ENCODE data around the gene TPM2. TPM values are rescaled to one million over a fixed set of nuclear protein-coding genes. Genes with fewer than 3 reads are reported as not detected.
A peak's percentile ranks its signal among the peaks of the same experiment; 100 is the strongest.

TPM2 gene
- total RNA-seq, 1 donor, result 911 TPM

DNA sequence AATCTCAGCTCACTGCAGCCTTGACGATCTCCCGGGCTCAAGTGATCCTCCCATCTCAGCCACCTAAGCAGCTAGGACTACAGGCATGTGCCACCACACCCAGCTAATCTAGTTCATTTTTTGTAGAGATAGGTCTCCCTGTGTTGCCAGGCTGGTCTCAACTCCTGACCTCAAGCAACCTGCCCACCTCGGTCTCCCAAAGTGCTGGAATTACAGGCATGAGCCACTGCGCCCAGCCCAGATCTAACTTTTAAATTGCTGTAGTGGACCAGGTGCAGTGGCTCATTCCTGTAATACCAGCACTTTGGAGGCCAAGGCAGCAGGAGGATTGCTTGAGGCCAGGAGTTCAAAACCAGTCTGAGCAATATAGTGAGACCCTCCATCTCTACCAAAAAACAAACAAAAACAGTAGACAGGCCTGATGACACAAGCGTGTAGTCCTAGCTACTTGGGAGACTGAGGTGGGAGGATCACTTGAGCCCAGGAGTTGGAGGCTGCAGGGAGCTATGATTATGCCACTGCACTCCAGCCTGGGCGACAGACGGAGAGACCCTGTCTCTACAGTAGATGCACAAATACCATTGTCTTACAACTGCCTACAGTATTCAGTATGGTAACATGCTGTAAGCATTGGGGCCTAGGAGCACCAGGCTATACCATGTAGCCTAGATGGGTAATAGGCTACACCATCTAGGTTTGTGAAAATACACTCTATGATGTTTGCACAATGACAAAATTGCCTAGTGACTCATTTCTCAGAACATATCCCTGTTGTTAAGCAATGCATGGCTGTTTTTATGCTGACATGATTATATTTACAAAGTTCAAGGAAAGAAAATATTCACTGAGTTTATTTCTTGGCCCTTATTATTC, 37.5 kb downstream of the TPM2 start:
- H3K27ac ChIP-seq (ENCODE audit: low read depth, low read length), result peak overlapping the region; percentile 76
- no peak for DNase-seq (ENCODE audit: insufficient read length, low spot score, missing footprints)

DNA sequence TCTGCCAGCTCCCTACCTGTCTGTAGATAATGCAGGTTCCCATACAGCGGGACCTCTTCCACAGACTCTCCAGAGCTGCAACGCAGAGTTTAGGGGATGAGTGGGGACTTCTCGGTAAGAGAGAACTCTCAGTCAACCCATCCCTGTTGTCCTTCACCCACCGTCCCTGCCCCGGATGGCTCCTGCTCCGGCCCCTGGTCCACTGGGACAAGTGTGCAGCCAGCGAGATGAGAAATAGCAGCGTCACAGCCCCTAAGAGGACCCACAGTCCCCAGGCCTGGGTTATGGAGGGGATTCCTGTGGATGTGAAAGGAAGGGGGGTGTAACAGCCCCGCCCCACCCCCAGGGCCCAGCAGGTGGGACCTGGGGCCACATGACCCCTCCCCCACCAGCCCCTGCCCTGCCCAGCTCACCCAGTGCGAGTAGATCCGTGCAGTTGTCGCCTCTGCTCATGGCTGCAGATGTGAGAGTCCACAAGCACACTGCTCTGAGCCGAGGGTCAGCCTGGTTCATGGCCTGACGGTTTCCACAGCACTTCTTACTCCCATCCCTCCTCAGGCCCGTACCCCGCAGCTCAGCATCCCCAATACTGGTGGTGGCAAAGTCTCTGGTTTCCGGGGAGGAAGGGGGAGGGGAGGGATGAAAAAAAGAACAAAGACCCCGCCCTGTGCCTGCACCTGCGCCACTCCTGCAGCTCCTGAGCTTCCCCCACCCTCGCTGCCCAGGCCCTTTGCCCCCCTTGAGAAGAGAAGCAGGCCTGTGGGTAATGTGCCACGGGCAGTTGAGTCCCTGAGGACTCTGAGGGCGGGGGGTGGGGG, 39.2 kb downstream of the TPM2 start, which contains the start of gene SIT1:
TSS of gene SIT1 (minus strand) at position 591 of the 818 bp plus-strand sequence. CDS start at position 513, 78 bp downstream.
- Histone ChIP-seq H3K79me2 (ENCODE audit: insufficient read depth, low read length) (no peaks in the 10 kb centered on the region), H3K4me2 (ENCODE audit: insufficient read depth, low read length) (no peak within 1 kb of the TSS), H4K20me1 (ENCODE audit: insufficient read depth, low read length) (no peaks in the 10 kb centered on the region), H3K4me1 (ENCODE audit: insufficient read depth, low read length) (peaks cover 56% of the 10 kb centered on the region), H3K27ac (ENCODE audit: low read depth, low read length) (peak within 1 kb of the TSS; percentile 76), H3K4me3 (ENCODE audit: insufficient read depth, low read length) (no peak within 1 kb of the TSS), H3K9me3 (ENCODE audit: low read depth, low read length) (no peaks in the 10 kb centered on the region), H3K27me3 (ENCODE audit: insufficient read depth, low read length) (no peaks in the 10 kb centered on the region), H3K36me3 (ENCODE audit: insufficient read depth, low read length) (no peaks in the 10 kb centered on the region), H2AFZ (ENCODE audit: low read length) (peak within 1 kb of the TSS; percentile 81)
- no peak for DNase-seq (ENCODE audit: insufficient read length, low spot score, missing footprints)
- TF ChIP-seq, protein P1, sequence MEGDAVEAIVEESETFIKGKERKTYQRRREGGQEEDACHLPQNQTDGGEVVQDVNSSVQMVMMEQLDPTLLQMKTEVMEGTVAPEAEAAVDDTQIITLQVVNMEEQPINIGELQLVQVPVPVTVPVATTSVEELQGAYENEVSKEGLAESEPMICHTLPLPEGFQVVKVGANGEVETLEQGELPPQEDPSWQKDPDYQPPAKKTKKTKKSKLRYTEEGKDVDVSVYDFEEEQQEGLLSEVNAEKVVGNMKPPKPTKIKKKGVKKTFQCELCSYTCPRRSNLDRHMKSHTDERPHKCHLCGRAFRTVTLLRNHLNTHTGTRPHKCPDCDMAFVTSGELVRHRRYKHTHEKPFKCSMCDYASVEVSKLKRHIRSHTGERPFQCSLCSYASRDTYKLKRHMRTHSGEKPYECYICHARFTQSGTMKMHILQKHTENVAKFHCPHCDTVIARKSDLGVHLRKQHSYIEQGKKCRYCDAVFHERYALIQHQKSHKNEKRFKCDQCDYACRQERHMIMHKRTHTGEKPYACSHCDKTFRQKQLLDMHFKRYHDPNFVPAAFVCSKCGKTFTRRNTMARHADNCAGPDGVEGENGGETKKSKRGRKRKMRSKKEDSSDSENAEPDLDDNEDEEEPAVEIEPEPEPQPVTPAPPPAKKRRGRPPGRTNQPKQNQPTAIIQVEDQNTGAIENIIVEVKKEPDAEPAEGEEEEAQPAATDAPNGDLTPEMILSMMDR (IDR thresholded peaks at IDR 0.05; ENCODE audit: extremely low read depth, low read depth, low read length), result no peak

More for the DNA sequence above, 37.5 kb downstream of the TPM2 start:
- TF ChIP-seq, protein P1 (IDR thresholded peaks at IDR 0.05; ENCODE audit: extremely low read depth, low read depth, low read length), result no peak
- Histone ChIP-seq H3K36me3 (ENCODE audit: insufficient read depth, low read length) (no peaks in the 10 kb centered on the region), H2AFZ (ENCODE audit: low read length) (no peak overlapping the region), H3K4me1 (ENCODE audit: insufficient read depth, low read length) (peaks cover 49% of the 10 kb centered on the region), H3K79me2 (ENCODE audit: insufficient read depth, low read length) (no peaks in the 10 kb centered on the region), H3K27me3 (ENCODE audit: insufficient read depth, low read length) (no peaks in the 10 kb centered on the region), H3K4me2 (ENCODE audit: insufficient read depth, low read length) (no peak overlapping the region), H4K20me1 (ENCODE audit: insufficient read depth, low read length) (no peaks in the 10 kb centered on the region), H3K4me3 (ENCODE audit: insufficient read depth, low read length) (no peak overlapping the region), H3K9me3 (ENCODE audit: low read depth, low read length) (no peaks in the 10 kb centered on the region)

DNA sequence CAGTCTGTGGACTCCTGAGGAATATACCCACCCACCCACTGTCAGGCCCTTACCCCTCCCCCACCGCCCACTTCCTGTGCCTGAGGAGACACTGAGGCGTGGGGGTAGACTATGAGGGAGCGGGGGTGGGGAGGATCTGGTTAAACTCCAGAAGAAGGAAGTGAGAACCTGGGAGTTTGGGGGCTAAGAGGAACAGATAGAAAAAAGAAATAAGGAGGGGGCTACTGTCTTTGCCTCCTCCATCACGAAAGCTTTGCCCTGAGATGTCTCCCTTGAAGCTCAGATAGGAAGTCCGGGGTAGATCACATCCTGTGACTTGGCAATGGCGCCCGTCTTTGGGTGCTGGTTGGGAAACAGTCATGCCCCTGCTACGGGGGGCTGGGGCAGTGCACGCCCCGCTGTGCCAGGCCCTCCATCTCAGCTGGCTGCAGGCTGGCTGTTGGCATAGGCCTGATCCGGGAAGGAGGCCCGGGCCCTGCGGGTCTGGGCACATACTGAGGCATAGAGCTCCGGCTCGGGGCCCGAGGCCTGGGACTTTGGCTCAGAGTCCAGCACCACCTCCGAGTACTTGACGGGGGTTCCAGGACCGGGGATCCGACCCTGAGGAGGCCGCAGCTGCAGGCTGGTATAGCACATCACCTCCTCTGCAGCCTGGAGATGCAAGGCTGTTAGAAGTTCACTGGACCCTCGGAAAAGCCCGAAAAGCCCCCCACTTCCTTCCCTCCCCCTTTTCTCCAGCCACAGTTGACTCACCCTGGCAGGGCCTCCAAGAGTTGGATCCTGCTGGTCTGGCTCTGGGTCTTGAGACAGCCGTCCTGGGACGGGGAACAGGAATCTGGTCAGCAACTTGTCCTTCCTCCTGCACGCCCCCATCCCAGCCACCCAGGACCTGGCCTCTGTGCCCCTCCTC, 40.0 kb downstream of the TPM2 start:
- Histone ChIP-seq H3K27ac (ENCODE audit: low read depth, low read length) (peak overlapping the region; percentile 69), H3K4me1 (ENCODE audit: insufficient read depth, low read length) (peaks cover 61% of the 10 kb centered on the region), H3K9me3 (ENCODE audit: low read depth, low read length) (no peaks in the 10 kb centered on the region), H3K4me3 (ENCODE audit: insufficient read depth, low read length) (no peak overlapping the region), H3K79me2 (ENCODE audit: insufficient read depth, low read length) (no peaks in the 10 kb centered on the region), H3K36me3 (ENCODE audit: insufficient read depth, low read length) (no peaks in the 10 kb centered on the region), H4K20me1 (ENCODE audit: insufficient read depth, low read length) (no peaks in the 10 kb centered on the region), H2AFZ (ENCODE audit: low read length) (peak overlapping the region; percentile 81), H3K4me2 (ENCODE audit: insufficient read depth, low read length) (no peak overlapping the region), H3K27me3 (ENCODE audit: insufficient read depth, low read length) (no peaks in the 10 kb centered on the region)
- DNase-seq (ENCODE audit: insufficient read length, low spot score, missing footprints), result peak; percentile 83
- TF ChIP-seq, protein P1 (IDR thresholded peaks at IDR 0.05; ENCODE audit: extremely low read depth, low read depth, low read length), result no peak
